Stimulated activated CD4-positive, alpha-beta T cell treated with anti-CD3 and anti-CD28 coated beads, Interleukin-1b, Interleukin-23, amount 100 ng/mL, for 1 hour (primary cell): ENCODE results near the gene MEGF11.

Experiments
- DNase-seq, 2 donors: peaks; one replicate each; pipeline ENCODE4 v3.0.0-alpha.2; 2020; ENCODE audit warnings: low read depth in 2 of 2

Gene MEGF11

GRCh38 chr15:65944404-65944803, 309.1 kb downstream of the MEGF11 start:
- DNase-seq: no peak

GRCh38 chr15:65942436-65942835, 311.1 kb downstream of the MEGF11 start:
- no peak for DNase-seq

- DNase-seq: no peak
Observed at GRCh38 chr15:65940618-65940909, 313.0 kb downstream of the MEGF11 start.

GRCh38 chr15:65939901-65940617, 313.5 kb downstream of the MEGF11 start:
- DNase-seq: no peak

GRCh38 chr15:65938604-65939003, 314.9 kb downstream of the MEGF11 start:
- no peak for DNase-seq

GRCh38 chr15:65937476-65937875, 316.1 kb downstream of the MEGF11 start:
- DNase-seq: no peak

GRCh38 chr15:65937054-65937453, 316.5 kb downstream of the MEGF11 start:
- DNase-seq: no peak

- DNase-seq: no peak
Observed at GRCh38 chr15:65936282-65936681, 317.3 kb downstream of the MEGF11 start.

GRCh38 chr15:65935391-65935790, 318.2 kb downstream of the MEGF11 start:
- no peak for DNase-seq

GRCh38 chr15:65931221-65931620, 322.3 kb downstream of the MEGF11 start:
- DNase-seq: no peak

- DNase-seq: no peak
Observed at GRCh38 chr15:65930134-65930533, 323.4 kb downstream of the MEGF11 start.

GRCh38 chr15:65929573-65929972, 324.0 kb downstream of the MEGF11 start:
- no peak for DNase-seq

- DNase-seq: no peak
Observed at GRCh38 chr15:65927545-65927944, 326.0 kb downstream of the MEGF11 start.

- no peak for DNase-seq
Observed at GRCh38 chr15:65926899-65927298, 326.7 kb downstream of the MEGF11 start.

GRCh38 chr15:65926459-65926858, 327.1 kb downstream of the MEGF11 start:
- DNase-seq: no peak

- no peak for DNase-seq
Observed at GRCh38 chr15:65925338-65925737, 328.2 kb downstream of the MEGF11 start.

- DNase-seq: no peak
Observed at GRCh38 chr15:65924004-65924403, 329.5 kb downstream of the MEGF11 start.

GRCh38 chr15:65923264-65923663, 330.3 kb downstream of the MEGF11 start:
- no peak for DNase-seq

- DNase-seq: no peak
Observed at GRCh38 chr15:65922621-65923020, 330.9 kb downstream of the MEGF11 start.

GRCh38 chr15:65921780-65922179, 331.8 kb downstream of the MEGF11 start:
- no peak for DNase-seq

- DNase-seq: no peak
Observed at GRCh38 chr15:65920825-65921309, 332.7 kb downstream of the MEGF11 start.

GRCh38 chr15:65920121-65920520, 333.4 kb downstream of the MEGF11 start:
- DNase-seq: no peak

GRCh38 chr15:65919353-65919752, 334.2 kb downstream of the MEGF11 start:
- DNase-seq: no peak

GRCh38 chr15:65918945-65919344, 334.6 kb downstream of the MEGF11 start:
- no peak for DNase-seq
